HS-5 (cell line): ENCODE measurements around the gene TMEM163.
"Not testable (repeated sequence)": the region's sequence is repeated elsewhere in the genome, so short reads cannot be mapped to it uniquely, and the experiment has no call there.

ENCODE experiments used
- DNase-seq: peaks from one replicate; pipeline ENCODE4 v3.0.0-alpha.2; 2012; ENCODE audit warnings: low read depth

The TMEM163 gene

GRCh38 chr2:134581877-134582546 lies 136.8 kb downstream of the TMEM163 start:
- DNase-seq: no peak

DNA sequence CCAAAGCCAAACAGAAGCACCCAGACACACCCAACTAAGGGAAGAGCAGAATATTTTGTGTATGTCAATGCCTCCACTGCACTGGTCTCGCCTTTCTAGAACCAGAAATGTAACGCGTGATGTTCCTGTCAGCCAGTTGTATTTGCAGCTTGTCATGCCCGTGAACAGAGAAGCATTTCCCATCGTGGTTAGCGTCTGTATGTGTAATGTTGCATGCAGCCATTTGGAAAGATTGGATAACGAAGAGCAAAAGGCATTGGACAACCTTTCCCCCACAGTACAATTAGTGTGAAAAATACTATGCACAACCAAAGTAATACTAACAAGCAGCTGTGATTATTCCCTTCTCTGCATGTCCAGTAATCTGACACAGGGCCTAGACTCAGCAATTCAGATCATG lies 140.5 kb downstream of the TMEM163 start:
- DNase-seq: no peak

DNA sequence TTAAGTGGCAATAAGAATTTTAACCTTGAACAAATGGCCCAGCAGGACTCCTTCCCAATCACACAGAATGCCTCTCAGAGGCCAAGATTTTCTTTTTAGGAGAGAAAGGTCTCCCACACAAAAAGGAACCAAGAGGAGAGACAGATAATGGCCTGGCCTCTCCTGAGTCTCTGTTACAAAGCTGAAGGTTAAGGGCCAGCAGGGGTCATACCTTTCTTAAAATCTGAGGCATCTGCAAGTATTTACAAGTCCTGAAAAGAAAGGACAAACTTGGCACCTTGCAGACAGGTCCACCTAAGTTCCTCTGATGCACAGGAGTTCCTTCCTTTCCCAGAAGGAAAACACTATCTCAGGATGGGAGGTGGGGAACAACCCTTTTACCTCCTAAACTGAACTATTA lies 142.3 kb downstream of the TMEM163 start:
- no peak for DNase-seq

DNA sequence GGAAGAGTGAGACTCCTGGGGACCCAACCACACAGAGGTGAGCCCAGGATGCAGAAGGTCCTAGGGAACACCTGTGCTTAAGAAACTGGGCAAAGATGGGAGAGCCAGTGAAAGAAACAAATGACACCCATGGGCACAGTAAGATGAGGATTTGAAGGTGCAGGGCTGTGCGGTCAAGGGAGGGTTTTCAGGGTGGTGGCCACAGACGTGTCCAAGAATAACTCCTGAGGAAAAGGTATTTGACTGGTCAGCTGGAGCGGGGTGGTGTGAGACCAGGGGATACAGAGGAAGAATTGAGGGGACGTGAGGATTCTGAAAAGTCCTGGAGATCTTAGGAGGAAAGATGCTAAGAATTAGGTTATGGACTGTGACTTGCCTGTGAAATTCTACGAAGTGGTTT lies 142.9 kb downstream of the TMEM163 start:
- no peak for DNase-seq

DNA sequence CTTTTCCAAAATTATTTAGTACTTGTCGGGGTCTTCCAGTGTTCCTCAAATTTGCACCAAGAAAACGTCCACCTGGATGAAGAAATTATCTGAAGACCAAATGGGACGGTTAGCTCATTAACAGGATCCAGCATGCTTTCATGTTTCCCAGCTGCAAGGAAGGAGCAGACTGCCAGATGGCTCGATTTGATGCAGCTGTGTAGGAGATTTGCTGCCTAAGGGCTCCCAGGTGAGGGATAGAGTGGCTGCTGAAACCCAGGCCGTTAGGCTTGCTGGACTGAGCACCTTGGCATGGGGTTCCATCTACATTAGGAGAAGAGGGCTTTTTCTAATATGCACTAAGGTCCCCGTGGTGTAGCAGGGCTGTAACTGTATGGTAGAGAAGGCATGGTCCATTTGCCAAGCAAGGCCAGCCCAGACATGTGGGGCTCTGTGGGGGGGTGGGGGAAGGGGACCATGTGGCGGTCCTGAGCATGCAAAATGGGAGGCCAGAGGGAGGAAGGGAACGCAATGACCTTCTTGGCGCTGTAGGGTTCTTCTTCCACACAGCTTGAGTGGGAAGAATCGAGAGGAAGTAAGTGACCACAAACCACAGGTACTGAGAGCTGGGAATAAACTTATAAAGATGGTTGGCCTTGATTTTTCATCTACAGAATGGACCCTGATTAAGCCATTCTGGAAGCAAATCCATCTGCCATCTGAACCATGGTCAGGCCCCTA lies 144.0 kb downstream of the TMEM163 start:
- DNase-seq: no peak

GRCh38 chr2:134573724-134574123 lies 145.1 kb downstream of the TMEM163 start:
- no peak for DNase-seq

DNA sequence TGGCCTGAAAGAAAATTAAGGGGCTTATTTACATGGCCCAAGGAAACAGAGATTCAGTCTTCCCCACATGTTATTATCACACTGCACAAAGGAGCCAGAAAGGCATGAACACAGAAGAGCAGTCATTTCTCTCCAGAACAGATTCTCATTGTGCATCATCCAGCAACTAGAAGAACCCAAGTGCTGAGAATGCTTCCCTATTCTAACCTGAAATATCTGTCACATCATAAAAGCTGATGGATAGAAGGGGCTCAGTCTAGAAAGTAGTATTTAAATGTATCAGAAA lies 145.8 kb downstream of the TMEM163 start:
- no peak for DNase-seq

DNA sequence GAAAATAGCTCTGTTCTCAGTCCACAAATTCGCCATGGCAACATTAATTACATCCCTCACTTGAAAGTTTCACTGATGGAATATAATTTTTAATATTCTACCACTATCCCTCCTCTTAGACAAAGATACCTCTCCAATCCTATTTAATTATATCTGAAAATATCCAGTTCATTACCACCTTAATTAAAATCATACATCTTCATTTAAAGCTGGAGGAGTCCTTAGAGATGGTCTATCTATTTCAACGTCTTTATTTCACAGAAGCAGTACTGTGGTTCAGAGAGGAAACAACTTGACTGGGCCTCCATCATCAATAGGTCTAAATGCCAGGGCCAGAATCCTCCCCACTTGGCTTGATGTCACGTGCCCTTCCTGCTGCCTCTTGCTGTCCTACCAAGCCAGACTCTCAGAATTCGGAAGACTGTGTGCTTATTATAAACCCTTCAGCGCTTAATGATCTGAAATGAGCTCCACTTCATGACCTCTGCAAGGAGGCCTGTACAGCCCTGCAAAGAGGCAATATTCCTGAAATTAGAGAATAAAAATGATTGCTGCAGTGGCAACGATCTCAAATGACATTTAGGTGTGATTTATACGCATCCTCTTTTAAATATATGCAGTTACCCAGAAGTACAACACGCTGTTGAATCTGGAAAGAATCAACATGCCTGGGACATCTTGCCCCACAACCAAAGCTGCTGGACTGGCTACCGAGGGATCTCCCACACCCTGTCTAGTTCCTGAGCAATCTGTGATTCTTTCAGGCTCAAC lies 146.3 kb downstream of the TMEM163 start:
- no peak for DNase-seq

DNA sequence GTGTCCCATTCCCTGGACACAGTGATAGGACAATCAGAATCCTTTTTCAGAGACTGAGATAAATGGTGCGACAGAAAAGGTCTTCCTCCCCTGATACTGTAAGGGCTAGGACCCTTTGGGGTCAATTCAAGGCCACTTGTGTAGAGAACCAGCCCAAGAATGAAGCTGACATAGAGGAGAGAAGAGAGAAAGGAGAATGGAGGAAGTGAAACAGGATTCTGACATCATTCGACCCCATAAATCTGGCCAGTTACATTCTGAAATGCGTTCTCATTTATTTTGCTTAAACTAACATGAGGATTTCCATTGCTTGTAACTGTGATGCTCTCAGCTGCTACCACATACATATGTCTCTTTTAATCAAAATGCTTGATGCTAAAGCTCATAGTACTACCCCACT lies 148.1 kb downstream of the TMEM163 start:
- DNase-seq: no peak

DNA sequence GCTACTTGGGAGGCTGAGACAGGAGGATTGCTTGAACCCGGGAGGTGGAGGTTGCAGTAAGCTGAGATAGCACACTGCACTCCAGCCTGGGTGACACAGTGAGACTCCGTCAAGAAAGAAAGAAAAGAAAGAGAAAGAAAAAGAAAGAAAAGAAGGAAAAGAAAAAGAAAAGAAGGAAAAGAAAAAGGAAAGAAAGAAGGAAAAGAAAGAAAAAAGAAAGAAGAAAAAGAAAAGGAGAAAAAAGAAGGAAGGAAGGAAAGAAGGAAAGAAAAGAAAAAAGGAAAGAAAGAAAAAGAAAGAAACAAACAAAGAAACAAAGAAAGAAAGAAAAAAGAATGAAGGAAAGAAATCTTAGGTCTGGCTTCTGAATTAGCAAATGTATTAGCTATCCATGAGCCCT lies 150.4 kb downstream of the TMEM163 start:
- no peak for DNase-seq

DNA sequence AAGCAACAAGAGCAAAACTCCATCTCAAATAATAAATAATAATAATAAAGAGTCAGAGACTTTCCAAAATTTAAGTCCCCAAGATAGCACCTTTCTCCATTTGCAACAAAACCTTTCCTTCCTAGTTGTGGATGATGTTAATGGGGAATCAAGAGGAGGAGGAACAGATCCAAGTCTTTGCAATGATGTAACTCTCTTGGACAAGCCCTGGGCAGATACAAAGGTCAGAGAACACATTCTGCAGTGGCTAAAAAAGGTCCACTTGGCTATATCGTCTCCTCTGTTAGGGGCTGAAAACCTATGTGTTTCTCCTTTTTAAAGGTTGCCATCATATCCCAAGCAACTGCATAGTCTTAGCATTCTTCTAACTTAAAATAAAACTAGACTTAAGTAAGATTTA lies 151.1 kb downstream of the TMEM163 start:
- DNase-seq: no peak

GRCh38 chr2:134564955-134565354 lies 153.8 kb downstream of the TMEM163 start:
- DNase-seq: not testable (repeated sequence)

DNA sequence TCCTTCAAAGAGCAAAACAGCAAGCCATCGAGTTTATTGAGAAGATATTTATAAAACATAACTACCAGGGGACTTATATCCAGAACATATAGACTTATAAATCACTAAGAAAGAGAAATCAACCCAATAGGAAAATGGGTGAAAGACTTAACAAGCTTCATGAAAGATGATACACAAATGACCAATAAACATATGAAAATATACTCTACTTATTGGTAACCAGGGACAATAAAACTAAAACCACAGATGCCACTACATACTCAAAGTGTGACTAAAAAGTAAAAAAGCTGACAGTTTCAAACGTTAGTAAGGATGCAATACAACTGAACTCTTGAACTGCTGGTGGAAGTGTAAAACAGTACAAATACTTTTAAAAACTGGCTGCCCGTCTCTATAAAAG lies 154.3 kb downstream of the TMEM163 start:
- no peak for DNase-seq

DNA sequence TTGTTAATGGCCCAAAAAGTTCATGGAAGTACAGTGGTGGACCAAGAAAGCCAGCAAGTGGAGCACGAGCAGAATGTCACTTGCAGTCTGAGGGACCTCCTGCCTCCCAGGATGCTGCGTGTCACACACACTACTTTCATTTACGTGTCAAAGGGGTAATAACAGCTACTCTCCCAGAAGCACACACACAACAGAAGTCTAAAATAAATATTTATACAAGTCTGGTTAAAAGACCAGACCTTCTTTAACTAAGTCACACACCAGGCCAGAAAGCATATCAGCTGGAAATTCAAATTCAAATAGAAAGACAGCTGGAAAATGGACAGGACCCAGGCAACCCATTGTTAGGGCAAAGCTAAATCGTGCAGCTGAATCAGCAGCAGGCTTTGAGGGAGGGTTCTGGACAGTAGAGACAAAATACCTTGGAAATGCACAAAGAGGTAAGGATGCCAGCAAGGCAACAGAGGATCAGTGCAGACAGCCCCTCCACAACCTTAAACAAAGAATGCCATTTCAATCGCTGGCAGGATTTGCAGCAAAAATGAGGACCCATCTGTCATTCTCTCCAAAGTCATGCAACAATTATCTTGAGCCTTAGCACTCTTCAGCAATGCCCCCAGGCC lies 160.5 kb downstream of the TMEM163 start:
- DNase-seq: no peak

- no peak for DNase-seq
These were observed 163.4 kb downstream of the TMEM163 start for GRCh38 chr2:134555411-134555810.

DNA sequence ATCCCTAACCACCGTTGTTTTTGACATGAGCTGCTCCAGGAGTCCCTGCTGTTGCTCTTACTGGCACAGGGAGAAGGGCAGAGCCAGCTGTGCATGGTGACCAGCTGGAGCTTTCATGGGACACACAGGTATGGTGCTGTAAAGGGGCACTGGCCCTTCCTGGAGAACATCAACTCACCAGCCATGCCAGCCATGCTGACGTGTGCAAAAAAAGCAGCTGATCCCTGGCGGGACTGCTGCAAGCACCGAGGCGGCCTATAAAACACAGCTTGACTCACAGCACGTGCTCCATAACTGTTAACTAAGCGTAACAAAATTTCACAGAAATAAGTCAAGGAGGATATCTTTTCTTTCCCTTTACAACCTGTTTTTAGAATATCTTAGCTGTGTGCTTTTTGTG lies 165.1 kb downstream of the TMEM163 start:
- DNase-seq: no peak

DNA sequence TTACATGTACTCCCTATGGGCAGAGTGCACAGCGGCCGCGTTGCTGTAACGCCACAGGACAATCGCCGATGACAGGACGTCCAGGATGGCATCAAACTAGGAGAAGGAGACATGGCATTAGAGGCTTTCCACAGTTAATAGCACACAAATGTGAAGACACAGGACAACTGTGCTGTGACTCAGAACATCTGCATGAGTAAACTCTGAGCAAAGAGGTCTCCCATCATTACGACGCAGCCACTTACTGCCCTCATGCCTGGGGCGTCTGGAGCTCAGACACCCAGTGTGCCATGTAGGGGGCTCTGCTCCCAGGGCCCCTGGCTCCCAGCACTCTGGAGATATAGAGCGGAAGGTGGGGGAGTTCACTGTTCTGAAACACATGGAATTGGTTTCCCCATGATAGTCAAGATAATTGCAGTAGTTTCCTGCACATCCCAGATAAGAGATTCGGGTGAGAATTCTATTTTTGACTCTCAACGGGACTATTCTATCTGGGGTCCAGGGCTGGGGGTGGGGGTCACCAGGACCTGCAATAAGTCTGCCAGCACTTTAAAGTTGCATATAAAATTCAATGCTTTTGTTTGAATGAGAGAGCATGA lies 168.1 kb downstream of the TMEM163 start:
- no peak for DNase-seq

GRCh38 chr2:134549104-134549503 lies 169.7 kb downstream of the TMEM163 start:
- DNase-seq: peak; percentile 68

GRCh38 chr2:134540990-134541389 lies 177.8 kb downstream of the TMEM163 start:
- DNase-seq: no peak

DNA sequence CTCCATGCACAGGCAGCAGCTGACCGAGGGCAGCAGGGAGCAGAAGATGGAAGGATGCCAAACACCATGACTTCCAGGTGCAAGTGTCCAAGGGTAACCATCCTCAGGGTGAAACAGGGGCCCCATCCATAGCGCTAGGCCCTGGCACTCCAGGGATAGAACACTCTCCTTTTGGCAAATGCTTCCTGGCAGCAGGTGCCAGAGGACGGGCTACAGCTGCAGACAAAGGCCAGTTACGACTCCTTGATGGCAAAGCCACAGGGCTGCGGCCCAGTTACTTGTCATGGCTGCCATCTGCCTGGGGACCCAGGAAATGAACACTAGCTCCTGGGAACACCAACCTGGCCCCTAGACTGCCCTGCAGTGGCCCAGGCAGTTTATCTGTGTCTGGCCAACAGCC lies 178.8 kb downstream of the TMEM163 start:
- DNase-seq: no peak

DNA sequence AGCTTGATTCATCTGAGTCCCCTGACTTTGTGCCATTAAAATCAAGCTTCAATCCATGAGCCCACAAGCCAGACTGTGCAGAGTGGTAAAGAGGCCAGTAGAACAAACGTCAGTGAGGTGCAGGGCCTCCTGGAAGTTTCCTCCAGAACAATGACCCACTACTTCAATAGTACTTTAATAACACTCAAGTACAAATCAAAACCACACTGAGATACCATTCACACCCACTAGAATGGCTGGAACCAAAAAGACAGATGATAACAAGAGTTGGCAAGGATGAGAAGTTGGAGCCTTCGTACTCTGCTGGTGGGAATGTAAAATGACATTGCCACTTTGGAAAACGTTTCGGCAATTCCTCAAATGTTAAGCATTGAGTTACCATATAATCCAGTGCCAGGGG lies 181.1 kb downstream of the TMEM163 start:
- no peak for DNase-seq

DNA sequence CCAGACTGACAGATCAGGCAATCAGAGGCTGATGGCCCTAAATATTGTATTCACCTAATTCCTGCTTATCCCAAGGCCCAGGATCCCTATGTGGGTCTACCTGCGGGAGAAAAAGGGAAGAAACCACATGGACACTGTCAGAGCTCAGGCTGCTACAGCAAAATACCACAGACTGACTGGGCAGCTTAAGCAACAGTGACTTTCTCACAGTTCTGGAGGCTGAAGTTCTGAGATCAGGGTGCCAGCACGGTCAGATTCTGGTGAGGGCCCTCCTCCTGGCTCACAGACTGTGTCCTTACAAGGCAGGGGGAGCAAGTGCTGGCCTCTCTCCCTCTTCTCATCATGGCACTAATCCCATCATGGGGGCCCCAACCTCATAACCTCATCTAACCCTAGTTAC lies 181.7 kb downstream of the TMEM163 start:
- DNase-seq: no peak

DNA sequence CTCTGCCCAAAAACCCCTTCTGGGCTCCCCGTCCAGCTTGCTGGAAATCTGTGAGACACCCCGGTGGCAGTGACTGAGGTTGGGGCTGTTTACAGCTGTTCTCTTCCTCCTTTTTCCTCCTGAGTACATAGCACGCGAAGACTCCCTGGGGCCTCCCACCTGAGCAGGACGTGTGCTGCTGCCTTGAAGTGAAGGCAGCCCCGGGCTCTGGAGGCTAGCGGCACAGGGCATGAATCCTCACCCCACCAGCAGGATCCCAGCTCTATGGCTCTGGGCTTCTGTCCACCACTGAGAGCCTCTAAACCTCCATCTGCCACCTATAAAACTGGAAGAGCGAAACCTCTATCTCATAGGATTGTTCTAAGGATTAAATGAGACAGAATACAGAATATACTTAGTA lies 182.5 kb downstream of the TMEM163 start:
- DNase-seq: no peak
